Measurements from ENCODE around the gene CDK19. TPM values are rescaled to one million over a fixed set of nuclear protein-coding genes. Genes with fewer than 3 reads are reported as not detected.
"Not testable (repeated sequence)": the region's sequence is repeated elsewhere in the genome, so short reads cannot be mapped to it uniquely, and the experiment has no call there.

Gene CDK19
- total RNA-seq, 6 experiments from 2014 or later = 18.6 to 22.4 (median 20.0) TPM

- no peak for TF ChIP-seq CTCF (IDR thresholded peaks at IDR 0.05)
- H3K4me3 Mint-ChIP-seq = no peak overlapping the region
- H3K27ac Mint-ChIP-seq = no peak overlapping the region
- H3K36me3 Mint-ChIP-seq (ENCODE audit: low read depth) = peaks cover 6% of the 10 kb centered on the region
- H3K9me3 Mint-ChIP-seq = no peaks in the 10 kb centered on the region
- H3K27me3 Mint-ChIP-seq (ENCODE audit: insufficient read depth) = peaks cover 2% of the 10 kb centered on the region; the same call in 1 of the 2 replicates
- H3K4me1 Mint-ChIP-seq (ENCODE audit: low read depth) = peaks cover 32% of the 10 kb centered on the region
- no peak for DNase-seq
These were observed 2.5 kb downstream of the CDK19 start for GRCh38 chr6:110812719-110813118.

- Mint-ChIP-seq H3K36me3 (ENCODE audit: low read depth) (peaks cover 6% of the 10 kb centered on the region), H3K4me3 (no peak overlapping the region), H3K27me3 (ENCODE audit: insufficient read depth) (peaks cover 2% of the 10 kb centered on the region; the same call in 1 of the 2 replicates), H3K27ac (no peak overlapping the region), H3K4me1 (ENCODE audit: low read depth) (peaks cover 20% of the 10 kb centered on the region), H3K9me3 (no peaks in the 10 kb centered on the region)
- DNase-seq = no peak
- no peak for TF ChIP-seq CTCF (IDR thresholded peaks at IDR 0.05)
These were observed 4.2 kb downstream of the CDK19 start for GRCh38 chr6:110810896-110811586.

DNA sequence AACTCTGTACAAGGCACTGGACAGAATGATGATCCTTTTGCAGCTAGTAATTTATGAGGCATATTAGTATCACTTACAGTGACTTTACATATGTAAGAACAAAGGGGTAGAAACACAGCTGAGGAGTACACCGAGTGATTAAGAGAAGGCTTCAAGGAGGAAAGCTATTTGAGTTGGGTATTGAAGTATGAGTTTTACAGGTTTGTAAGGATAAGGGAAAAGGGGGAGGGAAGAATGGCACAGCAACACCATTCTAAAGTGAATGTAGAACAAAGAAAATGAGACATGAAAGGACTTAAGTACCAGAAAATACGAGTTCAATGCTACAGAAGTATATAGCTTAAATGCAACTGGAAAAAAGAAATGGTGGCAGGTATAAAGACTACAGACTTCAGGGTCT is 5.5 kb downstream of the CDK19 start:
- no peak overlapping the region for H3K27ac Mint-ChIP-seq
- peaks cover 10% of the 10 kb centered on the region for H3K36me3 Mint-ChIP-seq (ENCODE audit: low read depth)
- TF ChIP-seq CTCF (IDR thresholded peaks at IDR 0.05) = no peak
- H3K27me3 Mint-ChIP-seq (ENCODE audit: insufficient read depth) = no peaks in the 10 kb centered on the region
- no peak for DNase-seq
- no peaks in the 10 kb centered on the region for H3K9me3 Mint-ChIP-seq
- no peak overlapping the region for H3K4me3 Mint-ChIP-seq
- H3K4me1 Mint-ChIP-seq (ENCODE audit: low read depth) = peaks cover 19% of the 10 kb centered on the region

GRCh38 chr6:110802175-110802574 is 13.1 kb downstream of the CDK19 start:
- Mint-ChIP-seq H3K9me3 (peaks cover 12% of the 10 kb centered on the region; the same call in 1 of the 2 replicates), H3K36me3 (ENCODE audit: low read depth) (peaks cover 25% of the 10 kb centered on the region)
- H3K4me1 Mint-ChIP-seq (ENCODE audit: low read depth); H3K4me3 Mint-ChIP-seq; H3K27me3 Mint-ChIP-seq (ENCODE audit: insufficient read depth); H3K27ac Mint-ChIP-seq; DNase-seq: not testable (repeated sequence)

- no peak overlapping the region for H3K4me3 Mint-ChIP-seq
- H3K9me3 Mint-ChIP-seq = peaks cover 12% of the 10 kb centered on the region; the same call in 1 of the 2 replicates
- no peaks in the 10 kb centered on the region for H3K4me1 Mint-ChIP-seq (ENCODE audit: low read depth)
- no peaks in the 10 kb centered on the region; the same call in none of the 2 replicates for H3K27me3 Mint-ChIP-seq (ENCODE audit: insufficient read depth)
- peaks cover 25% of the 10 kb centered on the region for H3K36me3 Mint-ChIP-seq (ENCODE audit: low read depth)
- no peak overlapping the region for H3K27ac Mint-ChIP-seq
- DNase-seq = no peak
- no peak for TF ChIP-seq CTCF (IDR thresholded peaks at IDR 0.05)
These were observed 14.5 kb downstream of the CDK19 start for GRCh38 chr6:110800839-110801196.

- Mint-ChIP-seq H3K36me3 (ENCODE audit: low read depth) (peaks cover 25% of the 10 kb centered on the region), H3K4me1 (ENCODE audit: low read depth) (peaks cover under 1% of the 10 kb centered on the region), H3K9me3 (peaks cover 12% of the 10 kb centered on the region; the same call in 1 of the 2 replicates), H3K4me3 (no peak overlapping the region), H3K27me3 (ENCODE audit: insufficient read depth) (no peaks in the 10 kb centered on the region; the same call in none of the 2 replicates), H3K27ac (no peak overlapping the region)
- no peak for DNase-seq
- no peak for TF ChIP-seq CTCF (IDR thresholded peaks at IDR 0.05)
These were observed 15.0 kb downstream of the CDK19 start for GRCh38 chr6:110800196-110800838.
